GM21367 (cell line): ENCODE measurements around the gene SIVA1.

Experiments used
- ATAC-seq: cut with Tn5 transposase; IDR thresholded peaks from one replicate; pipeline ENCODE4 v1.9.1; 2021; ENCODE audit not compliant: unreplicated experiment

Gene SIVA1

GRCh38 chr14:104795781-104796686, 43.1 kb downstream of the SIVA1 start:
- no peak for ATAC-seq

- no peak for ATAC-seq
These were observed 43.7 kb downstream of the SIVA1 start for GRCh38 chr14:104796687-104797081.

DNA sequence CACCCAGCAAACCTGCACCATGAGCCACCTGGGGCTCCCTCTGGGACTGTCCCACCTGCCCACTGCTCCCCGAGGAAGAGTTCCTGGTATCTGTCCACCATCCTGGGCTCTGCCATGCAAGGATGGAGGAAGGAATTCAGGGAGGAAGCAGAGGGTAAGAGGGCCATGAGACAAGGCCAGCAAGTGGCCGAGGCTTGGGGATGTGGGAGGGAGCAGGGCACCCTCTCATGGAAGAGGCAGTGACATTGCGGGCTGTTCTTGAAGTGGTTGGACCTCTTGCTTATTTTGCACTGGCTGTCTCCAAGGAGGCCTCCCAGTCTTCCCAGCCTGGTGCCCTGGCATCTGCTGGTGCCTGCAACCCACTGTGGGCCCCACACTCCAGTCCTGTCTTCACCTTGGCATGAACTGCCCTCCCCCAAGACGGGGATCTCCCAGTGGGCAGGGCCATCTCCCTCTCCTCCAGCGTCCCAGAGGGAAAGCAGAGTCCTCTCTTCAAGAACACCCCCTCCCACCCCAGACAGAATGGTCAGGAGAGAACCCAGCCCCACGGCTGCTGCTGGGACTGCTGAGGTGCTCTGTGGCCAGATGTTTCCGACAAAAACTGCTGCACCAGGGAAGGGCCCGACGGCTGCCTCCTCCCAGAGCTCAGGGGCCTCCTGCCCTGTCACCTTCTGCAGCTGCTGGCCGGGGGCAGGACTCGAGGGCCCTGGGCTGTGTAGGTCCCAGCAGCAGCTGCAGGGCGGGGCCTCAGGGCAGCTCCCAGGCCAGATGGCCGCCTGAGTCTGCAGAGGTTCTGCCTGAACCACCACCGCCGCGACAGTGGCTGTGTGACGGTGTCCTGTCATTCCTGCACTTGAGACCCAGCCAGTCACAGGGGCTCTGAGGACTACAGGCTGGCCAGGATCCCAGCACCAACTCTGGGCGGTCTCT, 44.4 kb downstream of the SIVA1 start:
- ATAC-seq = no peak

GRCh38 chr14:104798300-104799243, 45.6 kb downstream of the SIVA1 start:
- no peak for ATAC-seq

DNA sequence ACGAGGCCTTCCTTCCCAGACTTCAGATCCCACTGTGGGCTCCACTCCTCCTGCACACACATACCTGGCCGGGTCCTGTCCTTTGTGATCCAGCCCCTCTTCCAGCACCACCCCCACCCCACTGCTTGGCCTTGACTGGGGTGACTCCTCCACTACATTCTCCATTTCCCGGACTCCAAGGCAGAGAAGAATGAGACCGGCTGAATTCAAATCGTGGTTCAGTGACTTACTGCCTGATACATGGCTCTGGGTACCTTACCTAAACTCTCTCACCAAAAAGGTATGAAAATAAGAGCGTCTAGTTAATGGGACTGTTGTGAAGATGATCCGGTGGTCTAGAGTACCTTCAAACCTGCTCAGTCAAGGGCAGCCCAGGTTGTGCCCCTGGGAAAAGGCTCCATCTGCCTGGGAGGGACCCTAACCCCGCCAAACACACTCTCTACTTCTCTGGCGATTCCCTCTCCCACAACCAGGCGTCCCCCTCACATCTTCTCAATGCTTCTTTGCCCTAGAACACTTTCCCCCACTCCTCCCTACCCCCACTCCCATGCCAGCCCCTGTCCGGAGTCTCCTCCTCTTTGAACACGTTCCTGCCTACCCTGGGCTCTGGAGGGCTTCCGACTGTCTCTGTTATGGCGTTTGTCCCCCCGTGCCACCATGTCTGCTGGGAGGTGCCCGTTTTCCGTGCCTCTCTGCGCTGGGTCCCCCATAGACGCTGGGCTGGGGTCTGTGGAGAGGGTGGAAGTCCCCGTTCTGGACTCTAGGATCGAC, 46.5 kb downstream of the SIVA1 start:
- no peak for ATAC-seq

- ATAC-seq = peak; percentile 32
These were observed 47.2 kb downstream of the SIVA1 start for GRCh38 chr14:104800015-104800770.

DNA sequence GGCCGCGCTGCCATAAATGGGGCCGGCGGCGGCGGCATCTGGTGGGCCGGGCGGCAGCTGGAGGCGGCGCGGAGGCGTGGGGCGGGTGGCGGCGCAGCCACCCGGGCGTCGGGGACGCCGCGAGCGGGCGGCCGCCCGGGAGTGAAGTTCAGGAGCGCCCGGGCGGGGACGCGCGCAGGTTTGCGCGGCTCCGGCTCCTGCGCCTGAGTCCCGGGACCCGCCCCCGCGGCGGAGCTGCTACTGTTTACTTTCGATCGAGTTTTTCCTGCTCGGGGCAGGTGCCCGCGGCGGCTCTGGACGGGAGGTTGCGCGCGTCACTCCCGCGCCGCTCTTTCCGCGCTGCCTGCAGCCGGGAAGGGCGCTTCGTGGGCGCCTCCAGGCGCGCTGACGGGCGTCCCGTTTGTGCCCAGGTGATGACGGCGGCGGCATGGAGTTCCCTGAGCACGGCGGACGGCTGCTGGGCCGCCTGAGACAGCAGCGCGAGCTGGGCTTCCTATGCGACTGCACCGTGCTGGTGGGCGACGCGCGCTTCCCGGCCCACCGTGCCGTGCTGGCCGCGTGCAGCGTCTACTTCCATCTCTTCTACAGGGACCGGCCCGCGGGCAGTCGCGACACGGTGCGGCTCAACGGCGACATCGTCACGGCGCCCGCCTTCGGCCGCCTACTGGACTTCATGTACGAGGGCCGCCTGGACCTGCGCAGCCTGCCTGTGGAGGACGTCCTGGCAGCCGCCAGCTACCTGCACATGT, 48.0 kb downstream of the SIVA1 start, which contains the start of gene ZBTB42:
Gene ZBTB42 (plus strand): TSS at position 331 of the 749 bp plus-strand sequence. CDS start 97 bp downstream, at position 428.
- ATAC-seq = peak; percentile 30

DNA sequence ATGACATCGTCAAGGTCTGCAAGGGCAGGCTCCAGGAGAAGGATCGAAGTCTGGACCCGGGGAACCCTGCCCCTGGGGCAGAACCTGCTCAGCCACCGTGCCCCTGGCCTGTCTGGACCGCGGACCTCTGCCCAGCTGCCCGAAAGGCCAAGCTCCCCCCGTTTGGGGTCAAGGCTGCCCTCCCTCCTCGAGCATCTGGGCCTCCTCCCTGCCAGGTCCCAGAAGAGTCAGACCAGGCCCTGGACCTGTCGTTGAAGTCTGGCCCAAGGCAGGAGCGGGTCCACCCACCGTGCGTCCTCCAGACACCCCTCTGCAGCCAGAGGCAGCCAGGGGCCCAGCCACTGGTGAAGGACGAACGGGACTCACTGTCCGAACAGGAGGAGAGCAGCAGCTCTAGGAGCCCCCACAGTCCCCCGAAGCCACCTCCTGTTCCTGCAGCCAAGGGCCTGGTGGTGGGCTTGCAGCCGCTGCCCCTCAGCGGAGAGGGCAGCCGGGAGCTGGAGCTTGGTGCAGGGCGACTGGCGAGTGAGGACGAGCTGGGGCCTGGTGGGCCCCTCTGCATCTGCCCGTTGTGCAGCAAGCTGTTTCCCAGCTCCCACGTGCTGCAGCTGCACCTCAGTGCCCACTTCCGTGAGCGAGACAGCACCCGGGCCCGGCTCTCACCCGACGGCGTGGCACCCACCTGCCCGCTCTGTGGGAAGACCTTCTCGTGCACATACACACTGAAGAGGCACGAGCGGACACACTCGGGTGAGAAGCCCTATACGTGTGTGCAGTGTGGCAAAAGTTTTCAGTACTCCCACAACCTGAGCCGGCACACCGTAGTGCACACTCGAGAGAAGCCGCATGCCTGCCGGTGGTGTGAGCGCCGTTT, 48.8 kb downstream of the SIVA1 start:
- ATAC-seq = no peak

DNA sequence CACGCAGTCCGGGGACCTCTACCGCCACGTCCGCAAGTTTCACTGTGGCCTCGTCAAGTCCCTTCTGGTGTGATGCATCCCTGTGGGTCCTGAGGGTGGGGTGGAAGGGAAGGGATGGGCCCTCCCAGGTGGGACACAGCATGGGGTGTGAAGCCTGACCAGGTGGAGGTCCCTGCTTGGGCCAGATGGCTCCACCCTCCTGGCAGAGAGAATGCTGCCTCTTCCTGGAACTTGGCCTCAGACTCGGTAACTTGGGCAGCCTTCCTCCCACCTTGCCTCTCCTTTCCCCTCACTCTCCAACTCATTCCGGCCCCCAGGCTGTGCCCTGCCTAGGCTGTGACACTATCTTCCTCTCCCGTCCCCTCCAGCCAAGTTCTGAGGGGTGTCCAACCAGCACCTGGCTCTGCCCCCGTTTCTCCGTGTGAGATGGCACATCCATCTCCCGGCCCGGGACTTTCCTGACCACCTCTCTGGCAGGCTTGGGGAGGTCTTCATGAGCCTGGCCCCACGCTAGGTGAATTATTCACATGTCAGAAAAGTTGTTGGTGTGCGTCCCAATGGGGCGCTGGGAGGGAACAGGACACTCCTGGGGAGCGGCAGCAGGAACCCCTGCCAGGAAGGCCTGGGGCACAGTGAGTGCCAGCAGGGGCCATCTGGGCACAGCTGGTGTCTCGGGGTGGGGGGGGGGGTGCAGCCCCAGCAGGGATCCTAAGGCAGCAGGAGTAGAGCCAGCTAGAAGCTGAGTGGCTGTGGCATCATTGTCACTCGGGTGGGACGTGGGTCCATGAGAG, 49.6 kb downstream of the SIVA1 start:
- ATAC-seq = no peak

- ATAC-seq = no peak
These were observed 50.4 kb downstream of the SIVA1 start for GRCh38 chr14:104803280-104803911.

DNA sequence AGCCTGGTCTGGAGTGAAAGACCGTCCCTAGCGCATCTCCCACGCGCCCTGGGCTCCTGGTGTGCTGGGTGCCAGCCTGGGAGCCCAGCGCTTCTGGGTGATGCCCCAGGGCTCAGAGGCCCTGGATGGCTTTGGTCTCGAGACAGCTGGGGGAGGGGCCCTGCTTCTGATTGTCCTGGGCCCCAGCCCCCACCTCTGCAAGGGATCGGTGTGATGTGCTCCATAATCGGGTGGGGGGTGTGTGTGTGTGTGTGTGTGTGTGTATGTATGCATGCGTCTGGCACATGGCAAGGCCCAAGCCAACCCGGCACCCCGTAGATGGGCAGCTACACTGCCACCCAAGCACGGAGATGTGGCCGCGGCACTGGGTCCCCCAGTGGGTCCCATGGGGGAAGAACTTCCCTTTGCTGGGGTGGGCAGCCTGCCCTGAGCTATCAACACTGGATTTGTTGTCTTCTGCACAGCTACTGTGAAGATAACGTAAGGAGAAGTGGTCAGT, 51.0 kb downstream of the SIVA1 start:
- ATAC-seq = no peak

DNA sequence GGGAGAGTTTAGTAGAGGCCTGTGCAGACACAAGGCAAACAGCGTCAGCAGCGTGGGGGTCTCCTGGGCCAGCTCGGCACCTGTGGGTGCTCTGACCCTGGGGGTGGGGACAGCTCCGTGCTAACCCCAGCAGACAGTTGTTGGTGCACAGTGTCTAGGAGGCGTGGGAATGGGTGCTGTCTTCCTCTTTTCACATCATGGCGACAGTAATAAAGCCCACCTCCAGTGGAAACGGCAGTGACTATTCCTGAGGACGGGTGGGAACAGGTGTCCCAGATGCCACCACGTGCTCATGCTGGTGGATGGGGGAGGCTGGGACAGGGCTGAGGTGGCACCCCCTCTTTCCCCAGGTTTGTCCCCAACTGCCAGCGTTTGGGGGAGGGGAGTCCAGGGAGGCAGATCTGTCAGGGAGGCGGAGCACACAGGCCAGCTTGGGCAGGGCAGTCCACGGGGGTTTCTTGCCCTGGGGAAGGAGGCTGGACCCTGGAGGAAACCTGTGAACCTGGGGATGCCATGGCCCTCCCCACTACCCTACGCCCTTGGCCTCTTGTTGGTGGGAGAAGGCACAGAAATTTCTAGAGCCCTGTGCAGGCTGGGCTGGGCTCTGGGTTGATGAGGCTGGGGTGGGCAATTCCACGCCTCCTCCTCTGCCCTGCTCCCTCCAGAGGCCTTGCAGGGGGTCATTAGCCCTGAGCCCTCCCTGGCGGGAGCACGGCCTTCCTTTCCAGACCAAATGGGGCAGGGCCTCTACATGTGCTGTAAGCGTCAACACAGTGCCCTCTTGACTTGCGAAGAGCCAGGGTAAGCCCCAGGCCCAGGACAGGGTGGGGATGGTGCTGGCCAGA, 51.8 kb downstream of the SIVA1 start:
- no peak for ATAC-seq

- no peak for ATAC-seq
These were observed 52.4 kb downstream of the SIVA1 start for GRCh38 chr14:104805326-104805678.

- ATAC-seq = no peak
These were observed 53.1 kb downstream of the SIVA1 start for GRCh38 chr14:104805941-104806624.
